Prostate gland (tissue), 2 donors: ENCODE data around the gene FUT3. TPM values are rescaled to one million over a fixed set of nuclear protein-coding genes. Genes with fewer than 3 reads are reported as not detected.
"Not testable (repeated sequence)": the region's sequence is repeated elsewhere in the genome, so short reads cannot be mapped to it uniquely, and the experiment has no call there.

Experiments used
- DNase-seq: peaks from one replicate; pipeline ENCODE4 v3.0.0-alpha.2; 2019; ENCODE audit warnings: low spot score
- H3K27ac ChIP-seq, 2 donors: fragments of 200-600 bp; sonication (generic); 2 replicates each; pipeline ENCODE4 v1.5.1; 2017 to 2019
- H3K27me3 ChIP-seq: fragments of 200-600 bp; sonication (generic); replicated peaks from 2 replicates; pipeline ENCODE4 v1.5.1; 2019; ENCODE audit not compliant: insufficient read depth
- H3K36me3 ChIP-seq, 2 donors: fragments of 200-600 bp; sonication (generic); 1 replicate in 1 of 2; 2 replicates in 1 of 2; pipeline versions ENCODE4 v1.5.1 to v1.8.1; 2017 to 2019
- H3K4me1 ChIP-seq: fragments of 200-600 bp; sonication (generic); replicated peaks from 2 replicates; pipeline ENCODE4 v1.5.1; 2019
- H3K4me3 ChIP-seq, 2 donors: fragments of 200-600 bp; sonication (generic); 2 replicates each; pipeline ENCODE4 v1.5.1; 2017 to 2019
- H3K9me3 ChIP-seq: fragments of 200-600 bp; sonication (generic); 2 replicates; pipeline ENCODE4 v1.5.1; 2017
- CTCF ChIP-seq, 4 experiments: fragments of 200-600 bp in 2 of 4; fragments of 450-650 bp in 2 of 4; sonication (generic) in 2 of 4; IDR thresholded peaks; 1 replicate in 3 of 4; 2 replicates in 1 of 4; pipeline ENCODE4 v1.5.1; 2016 to 2019; ENCODE audit warnings: antibody characterized with exemption in 4 of 4, mild to moderate bottlenecking in 2 of 4, moderate library complexity in 2 of 4
- POLR2A ChIP-seq: fragments of 450-650 bp; IDR thresholded peaks from one replicate; pipeline ENCODE4 v1.6.1; 2016; ENCODE audit warnings: antibody characterized with exemption, mild to moderate bottlenecking
- POLR2AphosphoS5 ChIP-seq: sonication (generic); formaldehyde crosslinking; IDR thresholded peaks from one replicate; pipeline ENCODE4 v1.6.1; 2017; ENCODE audit warnings: antibody characterized with exemption
- WGBS: methylation state at CpG from one replicate; pipeline ENCODE4 v1.1.5; 2018; 5-methylcytosine and 5-hydroxymethylcytosine counted together
- intact Hi-C: fragments of 100-400 bp; cut with DNase I; formaldehyde crosslinking; loops from one replicate; pipeline ENCODE4 v1.14.2; 2022
- total RNA-seq, 2 donors: library from RNA; depleted of rRNA; stranded (reverse); fragments of >200 nt; gene quantifications; one replicate each; pipeline ENCODE4 v1.1.0, GENCODE V29; 2016

FUT3 gene
- total RNA-seq, 2 donors from 2014 or later, result 1.4 to 2.1 TPM

GRCh38 chr19:5891572-5891937 is 40.3 kb upstream of the FUT3 start:
- no peak for TF ChIP-seq POLR2A
- Histone ChIP-seq H3K36me3 (no peaks in the 10 kb centered on the region), H3K27ac (no peak overlapping the region), H3K4me3 (no peak overlapping the region), H3K4me1 (no peaks in the 10 kb centered on the region), H3K9me3 (no peaks in the 10 kb centered on the region), H3K27me3 (no peaks in the 10 kb centered on the region)
- no peak for DNase-seq
- WGBS, result 62% methylated on average over 4 of the region's 4 CpGs
- intact Hi-C loops, result no loop called here

- WGBS, result 35% methylated on average over 10 of the region's 10 CpGs
- Histone ChIP-seq H3K9me3 (no peaks in the 10 kb centered on the region), H3K27ac (no peak overlapping the region), H3K27me3 (no peaks in the 10 kb centered on the region), H3K36me3 (no peaks in the 10 kb centered on the region), H3K4me3 (no peak overlapping the region), H3K4me1 (no peaks in the 10 kb centered on the region)
- DNase-seq, result no peak
- TF ChIP-seq POLR2A, result no peak
- TF ChIP-seq POLR2AphosphoS5, result no peak
- intact Hi-C loops, result no loop called here
Observed at GRCh38 chr19:5890099-5890498, 38.9 kb upstream of the FUT3 start.

DNA sequence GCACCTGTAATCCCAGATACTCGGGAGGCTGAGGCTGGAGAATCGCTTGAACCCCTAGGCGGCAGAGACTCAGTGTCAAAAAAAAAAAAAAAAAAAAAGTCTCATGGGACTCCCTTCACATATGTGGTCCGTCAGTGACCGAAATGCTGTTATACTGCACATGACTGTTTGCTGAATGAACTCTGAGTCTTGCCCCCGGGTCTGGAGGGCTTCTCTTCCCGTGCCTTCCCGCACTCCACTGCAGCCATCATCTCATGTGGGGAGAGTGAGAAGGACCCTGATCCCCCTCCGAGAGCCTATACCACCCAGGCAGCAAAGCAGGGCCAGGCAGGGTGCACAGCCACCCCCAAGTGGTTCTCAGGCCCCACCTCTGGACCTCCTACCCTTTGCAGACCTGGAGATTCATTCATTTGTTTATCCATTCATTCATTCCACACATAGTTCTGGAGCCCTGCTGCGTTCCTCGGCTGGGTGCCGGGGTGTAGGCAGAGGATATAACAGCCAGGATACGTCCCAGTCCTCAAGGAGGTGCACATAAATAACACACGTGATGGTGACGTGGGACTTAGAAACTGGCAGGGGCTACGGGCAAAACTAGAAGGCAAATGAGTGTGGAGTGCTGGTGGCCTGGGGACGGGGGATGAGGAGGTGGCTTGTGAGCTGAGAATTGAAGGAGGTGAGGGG is 38.2 kb upstream of the FUT3 start:
- 63% methylated on average over 17 of the region's 17 CpGs for WGBS
- Histone ChIP-seq H3K27ac (no peak overlapping the region), H3K4me3 (no peak overlapping the region), H3K27me3 (no peaks in the 10 kb centered on the region), H3K36me3 (no peaks in the 10 kb centered on the region), H3K9me3 (no peaks in the 10 kb centered on the region), H3K4me1 (no peaks in the 10 kb centered on the region)
- no peak for TF ChIP-seq CTCF (IDR thresholded peaks at IDR 0.05)
- no peak for TF ChIP-seq POLR2AphosphoS5
- TF ChIP-seq POLR2A, result no peak
- DNase-seq, result no peak
- intact Hi-C loops, result no loop called here

GRCh38 chr19:5884065-5884811 is 33.0 kb upstream of the FUT3 start:
- H3K4me1 ChIP-seq, H3K9me3 ChIP-seq, H3K27me3 ChIP-seq, H3K4me3 ChIP-seq, H3K36me3 ChIP-seq, DNase-seq, intact Hi-C loops, H3K27ac ChIP-seq: not testable (repeated sequence)
- 56% methylated on average over 11 of the region's 11 CpGs for WGBS

GRCh38 chr19:5883157-5883873 is 32.1 kb upstream of the FUT3 start:
- H3K4me1 ChIP-seq, H3K36me3 ChIP-seq, DNase-seq, H3K4me3 ChIP-seq, H3K9me3 ChIP-seq, H3K27me3 ChIP-seq, intact Hi-C loops: not testable (repeated sequence)
- H3K27ac ChIP-seq, result peak overlapping the region in 1 of 2 donors; percentile 11
- WGBS, result 47% methylated on average over 13 of the region's 13 CpGs

DNA sequence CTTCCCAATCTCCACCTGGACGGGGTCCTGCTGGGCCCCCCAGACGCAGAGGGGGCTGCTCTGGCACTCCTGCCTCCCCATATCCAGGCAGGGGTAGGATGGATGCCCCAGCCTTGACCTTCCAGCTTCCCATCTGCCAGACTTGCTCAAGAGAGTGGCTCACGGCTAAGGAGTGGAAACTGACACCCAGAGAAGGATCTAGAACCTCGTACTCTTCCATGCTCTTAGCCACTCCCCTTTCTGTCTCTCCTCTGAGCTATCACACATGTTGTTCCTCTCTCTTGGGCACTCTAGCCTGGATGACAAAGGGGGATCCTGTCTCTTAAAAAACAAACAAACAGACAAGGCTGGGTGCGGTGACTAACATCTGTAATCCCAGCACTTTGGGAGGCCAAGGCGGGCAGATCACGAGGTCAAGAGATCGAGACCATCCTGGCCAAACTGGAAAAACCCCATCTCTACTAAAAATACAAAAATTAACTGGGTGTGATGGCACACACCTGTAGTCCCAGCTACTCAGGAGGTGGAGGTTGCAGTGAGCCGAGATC is 31.2 kb upstream of the FUT3 start:
- 57% methylated on average over 9 of the region's 9 CpGs for WGBS
- intact Hi-C loops, result no loop called here
- no peaks in the 10 kb centered on the region for H3K4me1 ChIP-seq
- H3K36me3 ChIP-seq, result no peaks in the 10 kb centered on the region
- no peak overlapping the region for H3K4me3 ChIP-seq
- TF ChIP-seq POLR2A (no peak), POLR2AphosphoS5 (no peak), CTCF (IDR thresholded peaks at IDR 0.05) (no peak)
- no peaks in the 10 kb centered on the region for H3K9me3 ChIP-seq
- H3K27me3 ChIP-seq, result no peaks in the 10 kb centered on the region
- peak overlapping the region in 1 of 2 donors; percentile 43 for H3K27ac ChIP-seq
- no peak for DNase-seq
